PC-9 (cell line): ENCODE measurements around the gene SLC18A3. TPM values are rescaled to one million over a fixed set of nuclear protein-coding genes. Genes with fewer than 3 reads are reported as not detected.

ENCODE experiments used
- BruUV-seq: library from RNA; stranded (reverse); fragments of 400-500 nt; replicated peaks from 2 replicates; lab custom pipeline; 2021; lab: Mats Ljungman, UMichigan
- CTCF ChIA-PET: fragments of 300-600 bp; sonication (Branson Sonifier 250); formaldehyde crosslinking; loops from one replicate; lab custom pipeline; 2022; ENCODE audit warnings: antibody characterized with exemption; lab: Charles Lee
- POLR2A ChIA-PET: fragments of 300-600 bp; sonication (Branson Sonifier 250); formaldehyde crosslinking; loops from one replicate; lab custom pipeline; 2022; ENCODE audit warnings: antibody characterized with exemption; ENCODE audit not compliant: unreplicated experiment; lab: Charles Lee
- DNase-seq, 2 experiments: peaks; one replicate each; pipeline versions ENCODE4 v3.0.0 to v3.0.0-alpha.2; 2015 to 2022; ENCODE audit warnings: mixed read lengths in 1 of 2
- H2AFZ ChIP-seq: fragments of 200-600 bp; sonication (generic); 2 replicates; pipeline ENCODE4 v1.8.1; 2017; ENCODE audit warnings: antibody characterized with exemption
- H3F3A ChIP-seq: fragments of 200-600 bp; sonication (generic); 2 replicates; pipeline ENCODE4 v1.8.1; 2017; ENCODE audit warnings: antibody characterized with exemption, mild to moderate bottlenecking, low read depth; ENCODE audit not compliant: insufficient read depth
- H3K27ac ChIP-seq: fragments of 200-600 bp; sonication (generic); 2 replicates; pipeline ENCODE4 v1.6.1; 2016; ENCODE audit warnings: mixed run types
- H3K27me3 ChIP-seq: fragments of 200-600 bp; sonication (generic); 2 replicates; pipeline ENCODE4 v1.6.1; 2016; ENCODE audit warnings: low read depth, mixed run types; ENCODE audit not compliant: insufficient read depth
- H3K36me3 ChIP-seq: fragments of 200-600 bp; sonication (generic); 2 replicates; pipeline ENCODE4 v1.6.1; 2016; ENCODE audit warnings: low read depth, mixed run types
- H3K4me1 ChIP-seq: fragments of 200-600 bp; sonication (generic); replicated peaks from 2 replicates; pipeline ENCODE4 v1.6.1; 2016; ENCODE audit warnings: mixed run types; ENCODE audit not compliant: insufficient read depth
- H3K4me2 ChIP-seq: fragments of 200-600 bp; sonication (generic); 2 replicates; pipeline ENCODE4 v1.6.1; 2017; ENCODE audit warnings: mixed run types
- H3K4me3 ChIP-seq: fragments of 200-600 bp; sonication (generic); 2 replicates; pipeline ENCODE4 v1.6.1; 2016; ENCODE audit warnings: mixed run types
- H3K79me2 ChIP-seq: fragments of 200-600 bp; sonication (generic); 2 replicates; pipeline ENCODE4 v1.6.1; 2017; ENCODE audit warnings: low read depth, mixed run types
- H3K9me2 ChIP-seq: fragments of 200-600 bp; sonication (generic); 2 replicates; pipeline ENCODE4 v1.8.1; 2017; ENCODE audit warnings: mild to moderate bottlenecking; ENCODE audit not compliant: insufficient read depth
- H3K9me3 ChIP-seq: fragments of 200-600 bp; sonication (generic); 2 replicates; pipeline ENCODE4 v1.8.1; 2016; ENCODE audit warnings: low read depth; ENCODE audit not compliant: insufficient read depth
- H4K20me1 ChIP-seq: fragments of 200-600 bp; sonication (generic); 2 replicates; pipeline ENCODE4 v1.8.1; 2017; ENCODE audit not compliant: insufficient read depth
- CTCF ChIP-seq: fragments of 200-600 bp; sonication (generic); conservative IDR thresholded peaks from 2 replicates; pipeline ENCODE4 v1.6.1; 2017; ENCODE audit warnings: mixed run types, antibody characterized with exemption, mild to moderate bottlenecking, moderate library complexity
- EZH2 ChIP-seq: fragments of 200-600 bp; sonication (generic); IDR thresholded peaks from 2 replicates; pipeline ENCODE4 v1.8.0; 2017; ENCODE audit warnings: antibody characterized with exemption, low read depth
- intact Hi-C: fragments of 100-400 bp; cut with micrococcal nuclease; formaldehyde crosslinking; loops from one replicate; pipeline ENCODE4 v1.10.0; 2022; ENCODE audit not compliant: unreplicated experiment
- total RNA-seq: library from RNA; stranded (reverse); gene quantifications from 2 replicates; pipeline ENCODE4 v1.2.3, GENCODE V29; 2021

Gene SLC18A3
- total RNA-seq, 1 experiment from 2014 or later: not detected

DNA sequence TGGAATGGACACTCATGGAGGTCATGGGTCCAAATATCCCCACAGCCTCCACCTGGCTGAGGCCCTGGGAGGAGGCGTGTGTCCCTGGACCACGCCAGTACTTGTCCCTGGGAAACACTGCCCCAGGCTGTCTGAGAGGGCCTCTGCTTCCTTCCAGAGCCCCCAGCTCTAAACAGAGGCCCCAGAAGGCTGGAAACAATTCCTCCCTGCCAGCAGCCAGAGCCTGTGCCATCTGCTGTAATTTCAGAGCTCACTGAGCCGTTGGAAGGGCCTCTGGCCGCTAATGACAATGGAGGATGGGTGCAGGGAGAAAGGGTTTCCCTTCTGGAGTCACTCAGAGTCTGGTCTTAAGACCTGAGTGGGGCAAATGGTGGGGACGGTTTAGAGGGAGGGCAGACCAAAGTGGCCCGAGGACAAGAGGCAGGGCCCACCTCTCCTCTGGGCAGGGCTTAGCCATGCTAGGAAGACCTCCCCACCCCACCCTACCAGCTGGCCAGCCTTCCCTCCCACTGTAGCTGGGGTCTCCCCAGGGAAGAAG is 10.8 kb downstream of the SLC18A3 start:
- H3K27me3 ChIP-seq: peaks cover 31% of the 10 kb centered on the region
- intact Hi-C loops: no loop called here
- POLR2A ChIA-PET: no interaction called here

DNA sequence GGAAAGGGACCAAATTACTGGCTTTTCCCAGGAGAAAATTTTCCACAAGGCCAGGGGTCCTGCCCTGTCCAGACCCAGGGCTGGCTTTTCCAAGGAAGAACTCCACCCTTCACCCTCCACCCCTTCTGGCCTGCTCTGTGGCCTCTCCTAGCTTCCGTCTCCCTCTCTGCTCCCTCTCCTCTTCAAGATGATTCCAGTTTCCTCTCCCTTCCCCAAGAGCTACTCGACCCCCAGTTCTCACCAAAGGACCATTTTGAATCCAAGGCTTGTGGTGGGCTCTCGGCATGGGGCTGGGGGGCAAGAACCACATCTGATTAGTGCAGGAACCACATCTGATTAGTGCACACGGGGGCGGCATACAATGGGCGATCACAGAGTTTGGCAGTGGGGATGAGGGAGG is 11.5 kb downstream of the SLC18A3 start:
- Histone ChIP-seq H2AFZ (no peak overlapping the region), H3F3A (no peaks in the 10 kb centered on the region), H3K4me2 (no peak overlapping the region), H3K79me2 (no peaks in the 10 kb centered on the region), H3K4me1 (no peaks in the 10 kb centered on the region), H3K9me3 (no peaks in the 10 kb centered on the region), H3K27me3 (peaks cover 31% of the 10 kb centered on the region), H3K36me3 (no peaks in the 10 kb centered on the region), H3K9me2 (no peaks in the 10 kb centered on the region), H3K4me3 (no peak overlapping the region), H4K20me1 (no peaks in the 10 kb centered on the region), H3K27ac (no peak overlapping the region)
- ChIA-PET POLR2A (no interaction called here), CTCF (no interaction called here)
- no TSS peak for BruUV-seq
- intact Hi-C loops: no loop called here
- DNase-seq: no peak
- TF ChIP-seq EZH2 (no peak), CTCF (no peak)

More for the DNA sequence above, 10.8 kb downstream of the SLC18A3 start:
- CTCF ChIA-PET: no interaction called here
- no peak overlapping the region for H3K4me3 ChIP-seq
- H3K36me3 ChIP-seq: no peaks in the 10 kb centered on the region
- no peak overlapping the region for H2AFZ ChIP-seq
- no peak overlapping the region for H3K4me2 ChIP-seq
- H3K9me2 ChIP-seq: no peaks in the 10 kb centered on the region
- H3K79me2 ChIP-seq: no peaks in the 10 kb centered on the region
- H3K9me3 ChIP-seq: no peaks in the 10 kb centered on the region
- H3K27ac ChIP-seq: no peak overlapping the region
- H3F3A ChIP-seq: no peaks in the 10 kb centered on the region
- H3K4me1 ChIP-seq: no peaks in the 10 kb centered on the region
- TF ChIP-seq CTCF: no peak
- TF ChIP-seq EZH2: no peak
- DNase-seq: no peak
- no peaks in the 10 kb centered on the region for H4K20me1 ChIP-seq
- BruUV-seq: no TSS peak

DNA sequence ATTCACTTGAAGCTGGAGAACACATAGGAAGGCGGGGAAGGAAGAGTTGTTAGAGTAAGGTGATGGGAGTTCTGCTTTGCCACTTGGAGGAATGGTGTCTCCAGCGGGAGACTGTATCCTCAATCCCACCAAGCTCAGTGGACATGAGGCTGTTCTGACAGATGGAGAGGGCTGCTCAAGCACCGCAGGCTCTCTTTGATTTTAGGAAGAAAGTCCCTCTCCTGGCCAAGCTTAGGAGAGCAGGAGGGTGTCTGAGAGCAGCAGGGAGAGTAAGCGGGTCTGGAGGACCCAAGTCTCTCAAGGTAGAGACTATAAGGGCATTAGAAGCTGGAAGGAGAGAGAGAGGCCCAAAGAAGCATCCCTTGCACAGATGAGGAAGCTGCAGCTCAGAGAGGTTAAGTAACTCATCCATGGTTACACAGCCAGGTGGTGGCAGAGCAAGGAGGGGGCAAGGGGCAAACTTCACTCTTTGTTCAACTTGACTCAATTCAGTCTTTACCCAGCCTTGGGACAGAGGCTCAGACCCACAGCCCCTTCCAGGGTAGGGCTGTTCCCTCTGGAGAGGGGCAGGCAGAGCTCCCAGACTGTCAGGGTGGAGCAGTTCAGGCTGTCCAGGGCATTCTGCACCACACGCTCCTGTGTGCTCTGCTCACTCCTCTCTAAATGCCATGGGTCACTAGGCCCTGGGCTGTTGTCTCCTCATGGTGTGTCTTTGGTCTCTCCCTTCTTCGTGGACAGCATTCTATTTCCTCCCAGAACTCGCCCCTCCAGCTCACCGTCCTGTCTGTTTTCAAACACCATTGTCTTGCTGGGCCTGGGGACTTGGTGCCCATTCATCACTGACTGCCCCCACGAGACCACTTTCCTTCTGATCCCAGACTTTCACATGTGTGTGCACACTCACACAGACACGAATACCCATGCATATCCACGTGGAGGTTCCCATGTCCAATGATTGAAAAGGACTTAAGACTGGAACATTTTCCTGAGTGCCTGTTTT is 12.6 kb downstream of the SLC18A3 start:
- intact Hi-C loops: no loop called here
- H3K27me3 ChIP-seq: peaks cover 25% of the 10 kb centered on the region

More for the DNA sequence above, 12.6 kb downstream of the SLC18A3 start:
- ChIA-PET POLR2A (no interaction called here), CTCF (no interaction called here)
- H3K4me2 ChIP-seq: no peak overlapping the region
- H3F3A ChIP-seq: no peaks in the 10 kb centered on the region
- no peaks in the 10 kb centered on the region for H3K79me2 ChIP-seq
- no peak overlapping the region for H3K4me3 ChIP-seq
- H3K4me1 ChIP-seq: no peaks in the 10 kb centered on the region
- H3K27ac ChIP-seq: no peak overlapping the region
- no peak for DNase-seq
- H3K36me3 ChIP-seq: no peaks in the 10 kb centered on the region
- BruUV-seq: no TSS peak
- no peaks in the 10 kb centered on the region for H3K9me2 ChIP-seq
- H3K9me3 ChIP-seq: no peaks in the 10 kb centered on the region
- H2AFZ ChIP-seq: no peak overlapping the region
- no peaks in the 10 kb centered on the region for H4K20me1 ChIP-seq
- no peak for TF ChIP-seq EZH2
- no peak for TF ChIP-seq CTCF
